Neural progenitor cell (in vitro differentiated cells): ENCODE measurements around the gene SYTL1.

Experiments used
- CTCF ChIP-seq: fragments of 200-600 bp; sonication (generic); IDR thresholded peaks from 2 replicates; pipeline ENCODE4 v1.5.1; 2017; ENCODE audit warnings: antibody characterized with exemption, mild to moderate bottlenecking
- EZH2 ChIP-seq: fragments of 200-600 bp; sonication (generic); IDR thresholded peaks from 2 replicates; pipeline ENCODE4 v1.6.1; 2017; ENCODE audit warnings: antibody characterized with exemption, mild to moderate bottlenecking, moderate library complexity
- EZH2phosphoT487 ChIP-seq: fragments of 200-600 bp; sonication (generic); IDR thresholded peaks from 2 replicates; pipeline ENCODE4 v1.6.1; 2017; ENCODE audit warnings: antibody characterized with exemption

GRCh38 chr1:27345272-27345671, 3.5 kb downstream of the SYTL1 start:
- TF ChIP-seq CTCF (no peak), EZH2 (no peak), EZH2phosphoT487 (no peak)
